H1 (cell line): ENCODE measurements around the gene RBCK1. TPM values are rescaled to one million over a fixed set of nuclear protein-coding genes. Genes with fewer than 3 reads are reported as not detected.
A peak's percentile ranks its signal among the peaks of the same experiment; 100 is the strongest.

Source experiments
- CTCF ChIA-PET: fragments of 300-600 bp; sonication (Branson Sonifier 250); formaldehyde crosslinking; loops from one replicate; lab custom pipeline; 2021; ENCODE audit not compliant: partially characterized antibody; lab: Charles Lee
- POLR2A ChIA-PET: fragments of 300-600 bp; sonication (Branson Sonifier 250); formaldehyde crosslinking; loops from one replicate; lab custom pipeline; 2021; ENCODE audit warnings: inconsistent platforms; ENCODE audit not compliant: partially characterized antibody; lab: Charles Lee
- DNase-seq, 2 experiments: peaks; one replicate each; pipeline versions ENCODE4 v3.0.0 to v3.0.0-alpha.2; 2010 to 2022; ENCODE audit warnings: low spot score in 2 of 2, low read depth in 1 of 2, mixed read lengths in 1 of 2
- FAIRE-seq: peaks from 2 replicates; lab custom pipeline; 2011; peaks lifted over from hg19 to GRCh38; lab: Jason Lieb, UNC
- H2AFZ ChIP-seq: 2 replicates; pipeline ENCODE4 v1.8.1; 2012; ENCODE audit warnings: low read length, inconsistent platforms
- H2AK5ac ChIP-seq: 2 replicates; pipeline ENCODE4 v1.6.1; 2013; ENCODE audit warnings: low read depth, low read length
- H2BK120ac ChIP-seq: replicated peaks from 2 replicates; pipeline ENCODE3; 2013; ENCODE audit warnings: low read depth, low read length, inconsistent platforms
- H2BK12ac ChIP-seq: 2 replicates; pipeline ENCODE4 v1.6.1; 2013; ENCODE audit warnings: low read depth, low read length
- H2BK15ac ChIP-seq: 2 replicates; pipeline ENCODE4 v1.6.1; 2013; ENCODE audit warnings: low read length
- H2BK20ac ChIP-seq: 2 replicates; pipeline ENCODE4 v1.6.1; 2013; ENCODE audit warnings: low read length
- H2BK5ac ChIP-seq: 2 replicates; pipeline ENCODE4 v1.6.1; 2013; ENCODE audit warnings: low read depth, low read length
- H3K14ac ChIP-seq: 2 replicates; pipeline ENCODE4 v1.6.1; 2013; ENCODE audit warnings: inconsistent platforms; ENCODE audit not compliant: insufficient read length
- H3K18ac ChIP-seq: 2 replicates; pipeline ENCODE4 v1.6.1; 2013; ENCODE audit warnings: low read length; ENCODE audit errors: extremely low read depth
- H3K23ac ChIP-seq: 2 replicates; pipeline ENCODE4 v1.6.1; 2013; ENCODE audit warnings: inconsistent platforms; ENCODE audit not compliant: insufficient read length
- H3K23me2 ChIP-seq: 2 replicates; pipeline ENCODE4 v1.6.1; 2013; ENCODE audit warnings: low read depth, low read length
- H3K27ac ChIP-seq: 2 replicates; pipeline ENCODE4 v1.6.1; 2011; ENCODE audit warnings: low read depth, low read length, inconsistent platforms
- H3K27me3 ChIP-seq, 4 experiments: replicated peaks in 1 of 4; 1 replicate in 1 of 4; 2 replicates in 3 of 4; pipeline versions ENCODE4 v1.6.1 to v1.8.1; 2011 to 2013; ENCODE audit warnings: low read length in 3 of 4, mild to moderate bottlenecking in 3 of 4, inconsistent platforms in 2 of 4, mixed read lengths in 2 of 4, moderate library complexity in 1 of 4; ENCODE audit not compliant: control insufficient read depth in 3 of 4, insufficient read depth in 3 of 4; ENCODE audit errors: extremely low read depth in 1 of 4
- H3K36me3 ChIP-seq, 4 experiments: 2 replicates each; pipeline versions ENCODE4 v1.6.1 to v1.8.1; 2011 to 2013; ENCODE audit warnings: mild to moderate bottlenecking in 4 of 4, low read length in 3 of 4, moderate library complexity in 2 of 4, control low read depth in 1 of 4, inconsistent platforms in 1 of 4; ENCODE audit not compliant: insufficient read depth in 4 of 4, control insufficient read depth in 2 of 4
- H3K4ac ChIP-seq: replicated peaks from 2 replicates; pipeline ENCODE3; 2013; ENCODE audit warnings: low read length, low read depth, mixed read lengths, inconsistent platforms; ENCODE audit not compliant: insufficient read length
- H3K4me1 ChIP-seq, 4 experiments: replicated peaks in 1 of 4; 1 replicate in 1 of 4; 2 replicates in 3 of 4; pipeline versions ENCODE4 v1.6.1 to v1.8.1; 2011 to 2013; ENCODE audit warnings: low read length in 3 of 4, inconsistent platforms in 2 of 4, mixed read lengths in 1 of 4; ENCODE audit not compliant: insufficient read depth in 4 of 4, control insufficient read depth in 3 of 4
- H3K4me2 ChIP-seq, 2 experiments: 2 replicates each; pipeline versions ENCODE4 v1.6.1 to v1.8.1; 2011 to 2013; ENCODE audit warnings: low read depth in 2 of 2, low read length in 2 of 2, control low read depth in 1 of 2, inconsistent platforms in 1 of 2, mild to moderate bottlenecking in 1 of 2; ENCODE audit not compliant: insufficient read depth in 1 of 2
- H3K4me3 ChIP-seq, 4 experiments: fragments of 200-600, 300-600 bp in 1 of 4; sonication (generic), shearing (Covaris generic), sonication (Bioruptor Twin) in 1 of 4; 2 replicates each; pipeline versions ENCODE4 v1.5.1 to v1.8.1; 2011 to 2016; ENCODE audit warnings: low read length in 4 of 4, low read depth in 3 of 4, control low read depth in 2 of 4, inconsistent platforms in 2 of 4, mild to moderate bottlenecking in 2 of 4, mixed read lengths in 1 of 4, moderate library complexity in 1 of 4; ENCODE audit not compliant: insufficient read depth in 2 of 4; ENCODE audit errors: extremely low read depth in 1 of 4
- H3K56ac ChIP-seq: replicated peaks from 2 replicates; pipeline ENCODE3; 2013; ENCODE audit warnings: low read depth, mild to moderate bottlenecking, mixed read lengths, low read length, inconsistent platforms; ENCODE audit not compliant: insufficient read length
- H3K79me1 ChIP-seq: 2 replicates; pipeline ENCODE4 v1.6.1; 2013; ENCODE audit warnings: low read depth, low read length, control low read depth
- H3K79me2 ChIP-seq, 2 experiments: 2 replicates each; pipeline versions ENCODE4 v1.6.1 to v1.8.1; 2012 to 2013; ENCODE audit warnings: low read length in 2 of 2, mild to moderate bottlenecking in 2 of 2, inconsistent platforms in 1 of 2; ENCODE audit not compliant: insufficient read depth in 2 of 2, control insufficient read depth in 1 of 2
- H3K9ac ChIP-seq, 4 experiments: replicated peaks in 1 of 4; 1 replicate in 1 of 4; 2 replicates in 3 of 4; pipeline versions ENCODE4 v1.6.1 to v1.8.1; 2011 to 2013; ENCODE audit warnings: low read depth in 3 of 4, low read length in 3 of 4, control low read depth in 2 of 4, mild to moderate bottlenecking in 2 of 4, moderate library complexity in 2 of 4, inconsistent platforms in 1 of 4; ENCODE audit errors: extremely low read depth in 1 of 4
- H3K9me3 ChIP-seq, 2 experiments: 2 replicates each; pipeline versions ENCODE4 v1.6.1 to v1.8.1; 2012 to 2013; ENCODE audit warnings: mild to moderate bottlenecking in 2 of 2, moderate library complexity in 2 of 2, control low read depth in 1 of 2, inconsistent platforms in 1 of 2, low read depth in 1 of 2, low read length in 1 of 2, mixed read lengths in 1 of 2; ENCODE audit not compliant: insufficient read depth in 2 of 2
- H4K20me1 ChIP-seq, 2 experiments: replicated peaks in 1 of 2; 2 replicates each; pipeline versions ENCODE3 to v1.8.1; 2011 to 2013; ENCODE audit warnings: inconsistent platforms in 2 of 2, low read length in 2 of 2, mild to moderate bottlenecking in 1 of 2; ENCODE audit not compliant: insufficient read depth in 2 of 2, control insufficient read depth in 1 of 2
- H4K5ac ChIP-seq: 2 replicates; pipeline ENCODE4 v1.6.1; 2013; ENCODE audit warnings: low read length, low read depth, mixed read lengths, inconsistent platforms; ENCODE audit not compliant: insufficient read length
- H4K8ac ChIP-seq: 2 replicates; pipeline ENCODE4 v1.8.0; 2013; ENCODE audit warnings: mild to moderate bottlenecking, moderate library complexity, low read length, inconsistent platforms; ENCODE audit not compliant: insufficient read depth; ENCODE audit errors: extremely low read depth
- H4K91ac ChIP-seq: replicated peaks from 2 replicates; pipeline ENCODE3; 2013; ENCODE audit warnings: low read length, mixed read lengths, inconsistent platforms; ENCODE audit not compliant: insufficient read length
- CEBPB ChIP-seq: IDR thresholded peaks from 2 replicates; pipeline ENCODE4 v1.6.1; 2012; ENCODE audit warnings: low read depth, low read length
- RAD21 ChIP-seq, 2 experiments: IDR thresholded peaks in 1 of 2; conservative IDR thresholded peaks in 1 of 2; 2 replicates each; pipeline ENCODE4 v1.6.1; 2011; ENCODE audit warnings: low read depth in 2 of 2, low read length in 2 of 2, improper control_type of control experiment in 1 of 2, inconsistent platforms in 1 of 2, mild to moderate bottlenecking in 1 of 2, moderate library complexity in 1 of 2
- RFX5 ChIP-seq: IDR thresholded peaks from 2 replicates; pipeline ENCODE4 v1.6.1; 2011; ENCODE audit warnings: low read depth, low read length, improper control_type of control experiment, borderline replicate concordance
- WGBS, 2 experiments: shearing (Covaris generic) in 1 of 2; methylation state at CpG; one replicate each; pipeline versions ENCODE4 v1.1.6 to v1.1.7; 2013 to 2015; ENCODE audit warnings: low lambda C conversion rate in 2 of 2, mixed read lengths in 2 of 2, inconsistent platforms in 1 of 2, low coverage in 1 of 2, missing lambda C conversion rate in 1 of 2; ENCODE audit not compliant: insufficient replicate concordance in 2 of 2, insufficient coverage in 1 of 2, insufficient read length in 1 of 2; ENCODE audit errors: extremely low coverage in 1 of 2, missing lambda C conversion rate in 1 of 2; 5-methylcytosine and 5-hydroxymethylcytosine counted together
- polyA plus RNA-seq, 7 experiments: library from polyadenylated mRNA; depleted of rRNA in 3 of 7; stranded (reverse) in 5 of 7; unstranded in 2 of 7; fragments of >200 nt in 5 of 7; fragments of 200-250 nt in 2 of 7; gene quantifications; 1 replicate in 5 of 7; 2 replicates in 1 of 7; 4 replicates in 1 of 7; pipeline versions ENCODE4 v1.2.1 to v1.2.3, GENCODE V29; 2011 to 2013; ENCODE audit warnings: missing spikeins in 2 of 7, mixed read lengths in 2 of 7
- total RNA-seq: library from RNA; stranded (reverse); fragmentation: NEBNext Ultra II Directional; extraction: Animal tissue kit (Norgen Biotek cat#: 25700); gene quantifications from 2 replicates; pipeline ENCODE4 v1.2.1, GENCODE V29; 2021
- TF ChIP-seq, protein P1 (sequence below), 3 experiments: IDR thresholded peaks; 1 replicate in 2 of 3; 2 replicates in 1 of 3; pipeline versions ENCODE4 v1.5.1 to v1.6.1; 2011; ENCODE audit warnings: low read length in 3 of 3, mild to moderate bottlenecking in 3 of 3, inconsistent platforms in 2 of 3, low read depth in 1 of 3, moderate library complexity in 1 of 3; ENCODE audit not compliant: insufficient read depth in 1 of 3; ENCODE audit errors: control extremely low read depth in 1 of 3

RBCK1 gene
- total and polyA plus RNA-seq, 2 of the 8 experiments (the other 6 are each of a cell fraction or from before 2014, with no cell fraction given): 43.1 to 54.7 TPM

DNA sequence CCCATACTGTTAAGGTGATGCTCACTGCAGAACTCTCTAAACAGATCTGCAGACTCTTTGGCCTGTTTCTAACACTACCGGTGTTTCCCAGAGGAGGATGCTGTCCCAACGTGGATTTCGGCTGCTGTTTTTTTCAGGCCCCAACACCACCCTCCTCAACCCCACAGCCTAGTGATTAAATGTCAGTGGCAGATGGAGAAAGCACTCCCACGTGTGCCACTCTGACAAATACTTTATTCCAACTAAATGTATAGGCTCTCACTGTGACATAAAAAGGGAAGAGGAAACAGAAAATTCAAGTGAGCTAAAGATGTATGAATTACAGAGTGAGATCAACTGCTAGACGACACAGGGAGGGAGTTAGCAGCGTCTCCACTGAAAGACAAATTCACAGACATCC lies 50.7 kb downstream of the RBCK1 start:
- peaks cover 0 to 4% (median 1%) of the 10 kb centered on the region in 4 experiments; a peak in 3 of 7 replicates for H3K4me1 ChIP-seq
- H3K18ac ChIP-seq: no peak overlapping the region
- no peak overlapping the region for H2AFZ ChIP-seq
- H3K4me3 ChIP-seq: no peak overlapping the region
- peaks cover 6% of the 10 kb centered on the region; the same call in 1 of the 2 replicates for H3K23me2 ChIP-seq
- H2BK5ac ChIP-seq: no peak overlapping the region
- H2BK120ac ChIP-seq: no peak overlapping the region
- peaks cover 4 to 50% of the 10 kb centered on the region in 2 experiments for H3K79me2 ChIP-seq
- no peak overlapping the region for H2BK20ac ChIP-seq
- H3K36me3 ChIP-seq: no peaks in the 10 kb centered on the region
- H3K4me2 ChIP-seq: no peak overlapping the region
- H3K9ac ChIP-seq: no peak overlapping the region
- H3K27me3 ChIP-seq: peaks cover 0 to 9% (median 5%) of the 10 kb centered on the region in 4 experiments; a peak in 3 of 7 replicates
- 95% methylated on average over 6 of the region's 6 CpGs; no CpG with 5 or more reads in 1 of the 2 experiments for WGBS, 2 experiments
- no peak overlapping the region for H2AK5ac ChIP-seq
- TF ChIP-seq CEBPB (no peak), RAD21 (IDR thresholded peaks at IDR 0.05 in 1 of 2, conservative IDR thresholded peaks at IDR 0.05 in 1 of 2; ENCODE audit: low read depth in 2 of 2, low read length in 2 of 2) (peak in 1 of 2 experiments; percentile 23; a peak in 1 of 4 replicates), RFX5 (no peak)
- TF ChIP-seq, protein P1, sequence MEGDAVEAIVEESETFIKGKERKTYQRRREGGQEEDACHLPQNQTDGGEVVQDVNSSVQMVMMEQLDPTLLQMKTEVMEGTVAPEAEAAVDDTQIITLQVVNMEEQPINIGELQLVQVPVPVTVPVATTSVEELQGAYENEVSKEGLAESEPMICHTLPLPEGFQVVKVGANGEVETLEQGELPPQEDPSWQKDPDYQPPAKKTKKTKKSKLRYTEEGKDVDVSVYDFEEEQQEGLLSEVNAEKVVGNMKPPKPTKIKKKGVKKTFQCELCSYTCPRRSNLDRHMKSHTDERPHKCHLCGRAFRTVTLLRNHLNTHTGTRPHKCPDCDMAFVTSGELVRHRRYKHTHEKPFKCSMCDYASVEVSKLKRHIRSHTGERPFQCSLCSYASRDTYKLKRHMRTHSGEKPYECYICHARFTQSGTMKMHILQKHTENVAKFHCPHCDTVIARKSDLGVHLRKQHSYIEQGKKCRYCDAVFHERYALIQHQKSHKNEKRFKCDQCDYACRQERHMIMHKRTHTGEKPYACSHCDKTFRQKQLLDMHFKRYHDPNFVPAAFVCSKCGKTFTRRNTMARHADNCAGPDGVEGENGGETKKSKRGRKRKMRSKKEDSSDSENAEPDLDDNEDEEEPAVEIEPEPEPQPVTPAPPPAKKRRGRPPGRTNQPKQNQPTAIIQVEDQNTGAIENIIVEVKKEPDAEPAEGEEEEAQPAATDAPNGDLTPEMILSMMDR (IDR thresholded peaks at IDR 0.05; ENCODE audit: control extremely low read depth in 1 of 3, insufficient read depth in 1 of 3, low read depth in 1 of 3, low read length in 3 of 3): peak in 1 of 3 experiments; percentile 7; a peak in 1 of 4 replicates
- H3K27ac ChIP-seq: no peak overlapping the region
- H3K14ac ChIP-seq: no peak overlapping the region
- no peak overlapping the region for H3K4ac ChIP-seq
- no peak overlapping the region for H3K23ac ChIP-seq
- H2BK15ac ChIP-seq: no peak overlapping the region
- no peak overlapping the region for H4K5ac ChIP-seq
- ChIA-PET CTCF (interaction anchor here (1.1 to 2.1 kb wide), 4 partner anchors 18 to 105 kb away, joined by 3 to 8 read pairs (median 4); no protein-coding TSS in a partner anchor), POLR2A (interaction anchor here (1.5 kb wide), 1 partner anchor 20 kb away, joined by 3 read pairs; no protein-coding TSS in a partner anchor)
- DNase-seq (no peak), FAIRE-seq (no peak)
- H3K9me3 ChIP-seq: no peaks in the 10 kb centered on the region
- H4K8ac ChIP-seq: no peak overlapping the region
- H4K91ac ChIP-seq: no peak overlapping the region
- H3K79me1 ChIP-seq: peaks cover 9% of the 10 kb centered on the region
- H2BK12ac ChIP-seq: no peak overlapping the region
- no peak overlapping the region for H3K56ac ChIP-seq
- H4K20me1 ChIP-seq: peaks cover 2 to 17% of the 10 kb centered on the region in 2 experiments
